Kidney (tissue), 14 donors: ENCODE measurements around the gene CDH12. TPM values are rescaled to one million over a fixed set of nuclear protein-coding genes. Genes with fewer than 3 reads are reported as not detected.
A peak's percentile ranks its signal among the peaks of the same experiment; 100 is the strongest.

Source experiments
- DNase-seq, 5 donors: peaks; one replicate each; pipeline ENCODE4 v3.0.0-alpha.2; 2013 to 2020
- FAIRE-seq: peaks from 2 replicates; lab custom pipeline; 2012; peaks lifted over from hg19 to GRCh38; lab: Jason Lieb, UNC
- H3K27ac ChIP-seq, 2 donors: one replicate each; pipeline ENCODE4 v1.7.0; 2013; ENCODE audit warnings: low read depth in 2 of 2, low read length in 2 of 2, inconsistent platforms in 1 of 2
- H3K27me3 ChIP-seq: one replicate; pipeline ENCODE4 v1.7.1; 2013; ENCODE audit warnings: low read length, inconsistent platforms; ENCODE audit not compliant: control insufficient read depth, insufficient read depth
- H3K36me3 ChIP-seq, 3 donors: one replicate each; pipeline versions ENCODE4 v1.7.0 to v1.7.1; 2013; ENCODE audit warnings: low read length in 3 of 3, control low read depth in 1 of 3, inconsistent platforms in 1 of 3; ENCODE audit not compliant: insufficient read depth in 3 of 3, control insufficient read depth in 2 of 3
- H3K4me1 ChIP-seq, 3 donors: one replicate each; pipeline versions ENCODE4 v1.7.0 to v1.7.1; 2013; ENCODE audit warnings: low read length in 3 of 3, inconsistent platforms in 1 of 3, low read depth in 1 of 3; ENCODE audit not compliant: control insufficient read depth in 2 of 3, insufficient read depth in 2 of 3
- H3K4me3 ChIP-seq, 3 donors: one replicate each; pipeline versions ENCODE4 v1.7.0 to v1.8.1; 2013; ENCODE audit warnings: low read length in 3 of 3, control low read depth in 1 of 3, inconsistent platforms in 1 of 3
- H3K9ac ChIP-seq, 3 donors: one replicate each; pipeline versions ENCODE4 v1.7.0 to v1.7.1; 2013; ENCODE audit warnings: low read length in 3 of 3, control low read depth in 1 of 3, inconsistent platforms in 1 of 3
- H3K9me3 ChIP-seq, 3 donors: one replicate each; pipeline versions ENCODE4 v1.7.0 to v1.7.1; 2013; ENCODE audit warnings: low read length in 3 of 3, control low read depth in 1 of 3, inconsistent platforms in 1 of 3; ENCODE audit not compliant: control insufficient read depth in 2 of 3, insufficient read depth in 1 of 3
- intact Hi-C: fragments of 100-400 bp; cut with DNase I; formaldehyde crosslinking; loops from one replicate; pipeline ENCODE4 v1.11.1; 2022
- polyA plus RNA-seq: library from polyadenylated mRNA; stranded (reverse); fragments of 350-450 nt; fragmentation: Illumina TruSeq; extraction: RNeasy Lipid Tissue Mini Kit (QIAGEN cat#74804); gene quantifications from one replicate; pipeline ENCODE4 v1.2.3, GENCODE V29; 2014; ENCODE audit warnings: low read depth, low replicate concordance; ENCODE audit not compliant: insufficient read depth
- total RNA-seq: library from RNA; stranded (reverse); fragmentation: NEBNext Ultra II Directional; extraction: Animal tissue kit (Norgen Biotek cat#: 25700); gene quantifications from one replicate; pipeline ENCODE4 v1.2.1, GENCODE V29; 2021
- TF ChIP-seq, protein P1 (sequence below): IDR thresholded peaks from 3 replicates; pipeline ENCODE4 v1.5.1; 2012; ENCODE audit warnings: mild to moderate bottlenecking, moderate library complexity, borderline replicate concordance; ENCODE audit not compliant: insufficient read depth; ENCODE audit errors: extremely low read depth
- donor health status: control.
- donor health status: control.
- donor health status: control.
- donor health status: control.
- donor health status: control.
- donor health status: DM: yes; HTN: yes; CAD: no.
- donor health status: Normal renal cell carcinoma (clear cell type).

Gene CDH12
- total and polyA plus RNA-seq, 2 donors from 2014 or later, result 0.17 TPM; not detected in 1

DNA sequence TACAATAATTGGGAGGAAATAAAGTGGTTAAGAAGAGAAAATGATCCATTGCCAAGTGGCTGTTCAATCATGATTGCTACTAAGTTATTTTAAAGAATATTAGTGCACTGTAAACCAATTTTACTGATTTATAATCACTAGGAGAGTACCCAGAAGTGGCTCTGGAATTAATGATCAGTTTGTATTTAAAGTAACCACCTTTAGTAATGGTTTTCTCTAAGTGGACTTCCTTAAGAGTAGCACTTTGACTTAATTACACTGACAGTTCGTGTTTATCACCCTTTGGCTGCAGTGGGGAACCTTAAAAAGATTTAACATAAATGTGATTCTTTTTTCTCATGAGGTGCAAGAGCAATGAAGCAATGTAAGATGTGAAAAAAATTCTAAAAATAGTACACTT, 310.8 kb downstream of the CDH12 start:
- no peaks in the 10 kb centered on the region for H3K36me3 ChIP-seq
- no peak overlapping the region for H3K27ac ChIP-seq
- no peaks in the 10 kb centered on the region for H3K4me1 ChIP-seq
- H3K27me3 ChIP-seq, result no peaks in the 10 kb centered on the region
- DNase-seq, result peak in 2 of 5 donors; percentile 3
- H3K9ac ChIP-seq, result no peak overlapping the region
- no peaks in the 10 kb centered on the region for H3K9me3 ChIP-seq
- intact Hi-C loops, result no loop called here
- H3K4me3 ChIP-seq, result no peak overlapping the region
- TF ChIP-seq, protein P1, sequence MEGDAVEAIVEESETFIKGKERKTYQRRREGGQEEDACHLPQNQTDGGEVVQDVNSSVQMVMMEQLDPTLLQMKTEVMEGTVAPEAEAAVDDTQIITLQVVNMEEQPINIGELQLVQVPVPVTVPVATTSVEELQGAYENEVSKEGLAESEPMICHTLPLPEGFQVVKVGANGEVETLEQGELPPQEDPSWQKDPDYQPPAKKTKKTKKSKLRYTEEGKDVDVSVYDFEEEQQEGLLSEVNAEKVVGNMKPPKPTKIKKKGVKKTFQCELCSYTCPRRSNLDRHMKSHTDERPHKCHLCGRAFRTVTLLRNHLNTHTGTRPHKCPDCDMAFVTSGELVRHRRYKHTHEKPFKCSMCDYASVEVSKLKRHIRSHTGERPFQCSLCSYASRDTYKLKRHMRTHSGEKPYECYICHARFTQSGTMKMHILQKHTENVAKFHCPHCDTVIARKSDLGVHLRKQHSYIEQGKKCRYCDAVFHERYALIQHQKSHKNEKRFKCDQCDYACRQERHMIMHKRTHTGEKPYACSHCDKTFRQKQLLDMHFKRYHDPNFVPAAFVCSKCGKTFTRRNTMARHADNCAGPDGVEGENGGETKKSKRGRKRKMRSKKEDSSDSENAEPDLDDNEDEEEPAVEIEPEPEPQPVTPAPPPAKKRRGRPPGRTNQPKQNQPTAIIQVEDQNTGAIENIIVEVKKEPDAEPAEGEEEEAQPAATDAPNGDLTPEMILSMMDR, result no peak
- no peak for FAIRE-seq

DNA sequence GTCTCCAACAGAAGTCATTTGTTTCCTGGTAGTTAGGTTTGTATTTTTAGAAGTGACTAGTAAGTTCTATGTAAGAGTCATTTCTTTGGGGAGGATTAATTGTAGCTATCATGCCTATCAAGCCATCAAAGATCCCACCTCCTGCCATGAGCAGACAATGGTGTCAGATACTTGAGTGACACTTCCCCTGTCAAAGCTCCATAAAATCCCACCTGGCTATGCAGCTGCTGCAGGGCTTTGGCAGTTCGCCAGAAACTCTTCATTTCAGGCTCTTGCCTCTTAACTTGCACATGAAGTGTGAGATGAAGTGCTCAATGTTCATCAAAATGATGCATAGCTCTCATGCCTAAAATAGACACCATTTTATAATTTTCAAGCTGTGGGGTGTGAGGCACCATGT, 312.1 kb downstream of the CDH12 start:
- no peak overlapping the region for H3K9ac ChIP-seq
- TF ChIP-seq, protein P1, result no peak
- no peak overlapping the region for H3K27ac ChIP-seq
- no peak overlapping the region for H3K4me3 ChIP-seq
- H3K9me3 ChIP-seq, result no peaks in the 10 kb centered on the region
- intact Hi-C loops, result no loop called here
- H3K27me3 ChIP-seq, result no peaks in the 10 kb centered on the region
- FAIRE-seq (no peak), DNase-seq (peak in 4 of 5 donors; percentile 39 to 59 (median 50))
- no peaks in the 10 kb centered on the region for H3K4me1 ChIP-seq
- H3K36me3 ChIP-seq, result no peaks in the 10 kb centered on the region

DNA sequence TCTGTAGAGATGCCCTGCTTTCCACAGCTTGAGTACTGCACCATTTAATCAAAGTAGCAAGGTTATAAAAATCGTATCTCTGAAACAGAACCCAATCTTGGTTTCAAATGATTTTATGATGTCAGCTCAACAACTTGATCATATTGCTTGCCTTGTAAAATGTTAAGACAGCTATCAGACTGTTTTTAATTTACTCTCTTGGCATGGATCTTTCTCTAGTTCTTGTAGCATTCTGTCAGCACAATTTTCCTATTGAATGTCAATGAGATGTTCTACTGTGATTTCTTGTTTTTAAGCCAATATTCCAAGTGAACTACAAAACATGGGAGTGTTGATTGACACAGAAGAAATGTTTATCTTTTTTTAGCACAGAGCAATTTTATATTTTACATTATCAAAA, 313.4 kb downstream of the CDH12 start:
- H3K9me3 ChIP-seq, result no peaks in the 10 kb centered on the region
- DNase-seq, result no peak
- H3K27me3 ChIP-seq, result no peaks in the 10 kb centered on the region
- H3K4me1 ChIP-seq, result no peaks in the 10 kb centered on the region
- intact Hi-C loops, result no loop called here
- H3K4me3 ChIP-seq, result no peak overlapping the region
- FAIRE-seq, result no peak
- TF ChIP-seq, protein P1, result no peak
- H3K27ac ChIP-seq, result no peak overlapping the region
- no peak overlapping the region for H3K9ac ChIP-seq
- no peaks in the 10 kb centered on the region for H3K36me3 ChIP-seq

DNA sequence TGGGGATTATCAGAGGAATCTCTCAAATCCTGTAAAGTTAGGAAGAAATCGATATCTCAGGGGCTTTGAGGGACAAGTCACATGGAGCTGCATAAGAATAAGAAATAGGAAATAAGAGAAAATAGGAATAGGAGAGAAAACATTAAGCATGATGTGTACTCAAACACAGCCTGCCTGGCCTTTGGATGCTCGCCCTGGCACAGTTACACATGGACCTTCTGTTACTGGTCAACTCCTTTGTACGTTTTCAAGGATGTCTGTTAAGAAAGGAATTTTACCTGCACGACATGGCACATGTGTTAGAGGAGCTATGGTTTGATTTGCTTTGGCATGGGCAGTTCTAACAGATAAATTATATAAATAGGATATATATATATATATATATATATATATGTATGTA, 321.2 kb downstream of the CDH12 start:
- FAIRE-seq (no peak), DNase-seq (no peak)
- Histone ChIP-seq H3K4me3 (no peak overlapping the region), H3K27ac (no peak overlapping the region), H3K9ac (no peak overlapping the region), H3K4me1 (no peaks in the 10 kb centered on the region), H3K36me3 (no peaks in the 10 kb centered on the region), H3K27me3 (no peaks in the 10 kb centered on the region), H3K9me3 (no peaks in the 10 kb centered on the region)
- TF ChIP-seq, protein P1, result no peak
- intact Hi-C loops, result no loop called here
